HepG2 (cell line): ENCODE measurements around the gene SRSF10. TPM values are rescaled to one million over a fixed set of nuclear protein-coding genes. Genes with fewer than 3 reads are reported as not detected.

Experiments used
- ATAD3A ChIP-seq: sonication (generic); formaldehyde crosslinking; IDR thresholded peaks from 2 replicates; pipeline ENCODE4 v1.4.0; 2020; ENCODE audit warnings: missing genetic modification reagents
- CENPBD1 ChIP-seq: sonication (generic); formaldehyde crosslinking; IDR thresholded peaks from 2 replicates; pipeline ENCODE4 v1.8.0; 2022; ENCODE audit warnings: missing genetic modification reagents, low read depth, mild to moderate bottlenecking, borderline replicate concordance
- CHCHD3 ChIP-seq: sonication (generic); formaldehyde crosslinking; IDR thresholded peaks from 2 replicates; pipeline ENCODE4 v1.8.0; 2022; ENCODE audit warnings: mild to moderate bottlenecking, missing genetic modification reagents, moderate library complexity
- EP300 ChIP-seq, 3 experiments: sonication (generic) in 1 of 3; formaldehyde crosslinking in 1 of 3; IDR thresholded peaks; 2 replicates each; pipeline versions ENCODE4 v1.5.1 to v1.6.1; 2011 to 2020; ENCODE audit warnings: low read depth in 2 of 3, low read length in 2 of 3, borderline replicate concordance in 1 of 3, improper control_type of control experiment in 1 of 3, mild to moderate bottlenecking in 1 of 3, missing genetic modification reagents in 1 of 3, moderate library complexity in 1 of 3
- FOSL2 ChIP-seq: sonication (generic); formaldehyde crosslinking; IDR thresholded peaks from 2 replicates; pipeline ENCODE4 v1.4.0; 2020; ENCODE audit warnings: missing genetic modification reagents
- GABPA ChIP-seq, 2 experiments: IDR thresholded peaks; 2 replicates each; pipeline ENCODE4 v1.6.1; 2011 to 2016; ENCODE audit warnings: low read depth in 2 of 2, low read length in 1 of 2, missing biosample characterization in 1 of 2, missing genetic modification characterization in 1 of 2
- KLF16 ChIP-seq, 2 experiments: sonication (generic) in 1 of 2; formaldehyde crosslinking in 1 of 2; IDR thresholded peaks; 2 replicates each; pipeline versions ENCODE4 v1.6.1 to v1.8.0; 2016 to 2023; ENCODE audit warnings: missing genetic modification reagents in 2 of 2, missing compliant biosample characterization in 1 of 2
- MAFK ChIP-seq, 2 experiments: IDR thresholded peaks in 1 of 2; conservative IDR thresholded peaks in 1 of 2; 2 replicates each; pipeline ENCODE4 v1.6.1; 2011; ENCODE audit warnings: improper control_type of control experiment in 2 of 2, low read length in 2 of 2
- MTF2 ChIP-seq: sonication (generic); formaldehyde crosslinking; IDR thresholded peaks from 2 replicates; pipeline ENCODE4 v1.5.0; 2020; ENCODE audit warnings: missing genetic modification reagents, borderline replicate concordance
- NCOA2 ChIP-seq: sonication (generic); formaldehyde crosslinking; IDR thresholded peaks from 2 replicates; pipeline ENCODE4 v1.8.0; 2022; ENCODE audit warnings: inconsistent platforms
- NFATC3 ChIP-seq: sonication (generic); formaldehyde crosslinking; IDR thresholded peaks from 2 replicates; pipeline ENCODE4 v1.5.1; 2020; ENCODE audit warnings: mild to moderate bottlenecking, missing genetic modification reagents
- TIGD3 ChIP-seq: sonication (generic); formaldehyde crosslinking; IDR thresholded peaks from 2 replicates; pipeline ENCODE4 v1.5.1; 2020; ENCODE audit warnings: mild to moderate bottlenecking, missing genetic modification reagents, borderline replicate concordance
- ZBTB26 ChIP-seq: IDR thresholded peaks from 2 replicates; pipeline ENCODE4 v1.6.1; 2016; ENCODE audit warnings: missing compliant biosample characterization, missing genetic modification reagents, borderline replicate concordance
- ZNF101 ChIP-seq: sonication (generic); formaldehyde crosslinking; IDR thresholded peaks from 2 replicates; pipeline ENCODE4 v1.4.0; 2020; ENCODE audit warnings: mild to moderate bottlenecking, low read depth, missing genetic modification reagents, borderline replicate concordance
- ZNF121 ChIP-seq: sonication (generic); formaldehyde crosslinking; IDR thresholded peaks from 2 replicates; pipeline ENCODE4 v1.5.0; 2020; ENCODE audit warnings: mild to moderate bottlenecking, missing genetic modification reagents
- ZNF333 ChIP-seq: sonication (generic); formaldehyde crosslinking; IDR thresholded peaks from 2 replicates; pipeline ENCODE4 v1.4.0; 2020; ENCODE audit warnings: mild to moderate bottlenecking, missing genetic modification reagents, borderline replicate concordance
- ZNF382 ChIP-seq: sonication (generic); formaldehyde crosslinking; IDR thresholded peaks from 2 replicates; pipeline ENCODE4 v1.5.0; 2020; ENCODE audit warnings: missing genetic modification reagents, mild to moderate bottlenecking, borderline replicate concordance
- ZNF512 ChIP-seq: sonication (generic); formaldehyde crosslinking; IDR thresholded peaks from 2 replicates; pipeline ENCODE4 v1.4.0; 2020; ENCODE audit warnings: mild to moderate bottlenecking, missing genetic modification reagents
- ZNF615 ChIP-seq: sonication (generic); formaldehyde crosslinking; IDR thresholded peaks from 2 replicates; pipeline ENCODE4 v1.5.0; 2020; ENCODE audit warnings: mild to moderate bottlenecking, missing genetic modification reagents, borderline replicate concordance
- ZNF816 ChIP-seq: sonication (generic); formaldehyde crosslinking; IDR thresholded peaks from 2 replicates; pipeline ENCODE4 v1.8.0; 2022; ENCODE audit warnings: missing genetic modification reagents, mild to moderate bottlenecking, borderline replicate concordance
- polyA plus RNA-seq, 8 experiments: library from polyadenylated mRNA; depleted of rRNA in 3 of 8; stranded (reverse) in 7 of 8; unstranded in 1 of 8; fragments of >200 nt; fragmentation: Illumina TruSeq in 4 of 8; extraction: Trizol in 4 of 8; gene quantifications; 2 replicates each; pipeline versions ENCODE4 v1.2.1 to v1.2.3, GENCODE V29; 2011 to 2016; ENCODE audit warnings: low read depth in 4 of 8, missing spikeins in 1 of 8, mixed read lengths in 1 of 8; ENCODE audit not compliant: insufficient read depth in 1 of 8
- total RNA-seq, 5 experiments: library from RNA; depleted of rRNA; stranded (reverse); fragments of >200 nt; fragmentation: Illumina TruSeq; extraction: Trizol; gene quantifications; 2 replicates each; pipeline ENCODE4 v1.2.3, GENCODE V29; 2016; ENCODE audit warnings: low read depth in 1 of 5

SRSF10 gene
- total and polyA plus RNA-seq, 2 of the 13 experiments (the other 11 are each of a cell fraction or from before 2014, with no cell fraction given) = 126 to 186 TPM

- peak; percentile 84 to 85 for TF ChIP-seq EP300 (IDR thresholded peaks at IDR 0.05; ENCODE audit: low read depth in 2 of 2, low read length in 2 of 2)
- TF ChIP-seq EP300 (CRISPR knock-in tag; IDR thresholded peaks at IDR 0.05; ENCODE audit: borderline replicate concordance) = peak; percentile 83
- peak; percentile 86 for TF ChIP-seq NCOA2
- TF ChIP-seq KLF16 (CRISPR knock-in tag; IDR thresholded peaks at IDR 0.05) = peak in 1 of 2 experiments; percentile 15; a peak in 1 of 4 replicates
- no peak for TF ChIP-seq CHCHD3 (CRISPR knock-in tag)
- TF ChIP-seq NFATC3 (CRISPR knock-in tag) = peak; percentile 48; the same call in 1 of the 2 replicates
- TF ChIP-seq ZNF615 (CRISPR knock-in tag) = no peak
- no peak for TF ChIP-seq MTF2 (CRISPR knock-in tag)
- TF ChIP-seq ZNF816 (CRISPR knock-in tag) = no peak
- no peak for TF ChIP-seq ZNF382 (CRISPR knock-in tag)
- TF ChIP-seq TIGD3 (CRISPR knock-in tag) = no peak
- no peak for TF ChIP-seq MAFK (conservative IDR thresholded peaks at IDR 0.05 in 1 of 2, IDR thresholded peaks at IDR 0.05 in 1 of 2; ENCODE audit: low read length in 2 of 2)
- TF ChIP-seq ZNF121 = 0 out of 2 replicates have a peak, but pooled peaks have one; percentile 24
- no peak for TF ChIP-seq ZNF333 (CRISPR knock-in tag)
- peak; percentile 70; the same call in 1 of the 2 replicates for TF ChIP-seq FOSL2 (CRISPR knock-in tag)
- no peak for TF ChIP-seq CENPBD1
- TF ChIP-seq ZBTB26 (CRISPR knock-in tag) = no peak; the same call in none of the 2 replicates
- TF ChIP-seq ZNF101 = no peak
- TF ChIP-seq ATAD3A (CRISPR knock-in tag) = no peak
- no peak for TF ChIP-seq ZNF512
- TF ChIP-seq GABPA (IDR thresholded peaks at IDR 0.05; ENCODE audit: low read depth, low read length) = no peak
- no peak for TF ChIP-seq GABPA (CRISPR knock-in tag; IDR thresholded peaks at IDR 0.05; ENCODE audit: low read depth)
Measured at GRCh38 chr1:24018611-24019580, 38.8 kb upstream of the SRSF10 start (continued).
